Measurements from ENCODE around the gene NKD2. TPM values are rescaled to one million over a fixed set of nuclear protein-coding genes. Genes with fewer than 3 reads are reported as not detected.

NKD2 gene
- polyA plus RNA-seq, 1 of the 3 experiments (the other 2 are of a cell fraction), result not detected

- Histone ChIP-seq H3K4me1 (ENCODE audit: control insufficient read depth in 1 of 2, insufficient read depth in 2 of 2, low read depth in 1 of 2, low read length in 1 of 2) (peaks cover 0 to 8% of the 10 kb centered on the region in 2 experiments; a peak in 1 of 4 replicates), H3K79me2 (ENCODE audit: insufficient read depth) (no peaks in the 10 kb centered on the region), H3K9me2 (no peaks in the 10 kb centered on the region), H3K36me3 (replicated peaks in 1 of 2; ENCODE audit: control insufficient read depth in 1 of 2, insufficient read depth in 2 of 2, low read length in 1 of 2) (no peaks in the 10 kb centered on the region), H3F3A (replicated peaks; ENCODE audit: insufficient read depth) (no peaks in the 10 kb centered on the region), H4K20me1 (ENCODE audit: insufficient read depth) (no peaks in the 10 kb centered on the region), H3K9me3 (no peaks in the 10 kb centered on the region), H3K27ac (ENCODE audit: low read depth in 2 of 2, low read length in 1 of 2) (no peak overlapping the region), H2AFZ (ENCODE audit: low read depth) (no peak overlapping the region), H3K9ac (no peak overlapping the region), H3K4me2 (no peak overlapping the region), H3K27me3 (ENCODE audit: insufficient read depth) (no peaks in the 10 kb centered on the region), H3K4me3 (ENCODE audit: low read depth in 2 of 2, low read length in 1 of 2) (no peak overlapping the region)
- ChIA-PET POLR2A (no interaction called here), CTCF (no interaction called here)
- no peak for TF ChIP-seq RCOR1 (IDR thresholded peaks at IDR 0.05; ENCODE audit: low read length)
- no peak for TF ChIP-seq REST (IDR thresholded peaks at IDR 0.05; ENCODE audit: low read depth, low read length)
- TF ChIP-seq TEAD4 (IDR thresholded peaks at IDR 0.05; ENCODE audit: borderline replicate concordance, insufficient read depth), result no peak
- TF ChIP-seq IRF3 (IDR thresholded peaks at IDR 0.05; ENCODE audit: low read depth, low read length), result no peak
- no peak for TF ChIP-seq GABPA (IDR thresholded peaks at IDR 0.05; ENCODE audit: low read depth)
- TF ChIP-seq RXRA (IDR thresholded peaks at IDR 0.05; ENCODE audit: borderline replicate concordance, low read depth), result no peak
- no peak for TF ChIP-seq TAF1 (IDR thresholded peaks at IDR 0.05; ENCODE audit: borderline replicate concordance, low read depth, low read length)
- TF ChIP-seq PBX3 (IDR thresholded peaks at IDR 0.05), result no peak
- TF ChIP-seq FOXM1 (IDR thresholded peaks at IDR 0.05; ENCODE audit: low read depth), result no peak
- TF ChIP-seq FOSL2 (IDR thresholded peaks at IDR 0.05; ENCODE audit: borderline replicate concordance, low read depth), result no peak
- TF ChIP-seq EZH2phosphoT487 (IDR thresholded peaks at IDR 0.05; ENCODE audit: borderline replicate concordance, low read depth), result no peak
- no peak for TF ChIP-seq CHD2 (IDR thresholded peaks at IDR 0.05; ENCODE audit: low read length, partially characterized antibody)
- no peak for TF ChIP-seq YY1 (IDR thresholded peaks at IDR 0.05; ENCODE audit: low read depth)
- no peak for TF ChIP-seq USF1 (IDR thresholded peaks at IDR 0.05; ENCODE audit: borderline replicate concordance, low read depth)
- TF ChIP-seq ZBTB33 (IDR thresholded peaks at IDR 0.05; ENCODE audit: borderline replicate concordance, low read depth), result no peak
- WGBS (ENCODE audit: low lambda C conversion rate), result 60% methylated on average over 1 of the region's 39 CpGs
- DNase-seq, result no peak
Observed at GRCh38 chr5:1085391-1085790, 76.8 kb downstream of the NKD2 start.
